GM12872 (cell line): Measurements from ENCODE around the gene CACNA1D.

Experiments
- CTCF ChIP-seq: IDR thresholded peaks from 3 replicates; pipeline ENCODE4 v1.5.1; 2011; ENCODE audit warnings: low read depth, mild to moderate bottlenecking, low read length, moderate library complexity; ENCODE audit not compliant: insufficient read depth

Gene CACNA1D

DNA sequence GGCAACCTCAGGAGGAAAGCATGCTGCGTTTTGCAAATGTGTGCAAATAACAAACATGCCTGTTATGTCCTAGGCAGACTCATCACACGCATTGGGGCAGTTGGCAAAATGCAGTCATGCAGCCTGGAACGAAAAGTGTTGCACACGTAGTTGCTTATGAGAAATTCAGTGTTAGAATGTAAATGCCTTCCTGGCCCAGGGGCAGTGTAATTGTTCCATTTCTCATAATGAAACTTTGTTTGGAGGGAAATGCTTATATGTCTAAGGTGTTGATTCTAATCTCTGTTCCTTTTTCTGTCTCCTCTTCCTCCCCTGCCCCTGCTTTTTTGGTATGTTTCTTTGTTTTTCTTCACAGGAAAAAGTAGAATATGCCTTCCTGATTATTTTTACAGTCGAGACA is 156.0 kb downstream of the CACNA1D start:
- TF ChIP-seq CTCF = no peak

- no peak for TF ChIP-seq CTCF
These were observed 156.7 kb downstream of the CACNA1D start for GRCh38 chr3:53650928-53651661.

- no peak for TF ChIP-seq CTCF
These were observed 157.5 kb downstream of the CACNA1D start for GRCh38 chr3:53651927-53652326.

DNA sequence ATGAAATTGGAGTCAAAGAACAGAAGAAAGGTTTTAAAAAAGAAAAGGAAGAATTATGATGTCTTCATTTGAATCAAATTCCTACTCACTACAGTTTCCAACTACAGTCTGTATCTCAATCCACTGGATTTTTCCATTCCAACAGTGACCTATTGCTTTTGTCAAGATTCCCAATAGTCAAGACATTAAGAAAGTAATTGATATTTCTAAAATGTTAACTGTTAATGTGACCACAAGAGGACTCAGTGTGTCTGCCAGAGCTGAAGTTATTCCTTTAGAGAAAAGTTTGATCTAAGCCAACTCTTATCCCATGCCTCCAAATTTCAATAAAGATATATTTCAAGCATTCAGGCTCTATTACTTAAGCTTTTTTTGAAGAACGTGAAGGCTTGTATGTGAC is 163.2 kb downstream of the CACNA1D start:
- TF ChIP-seq CTCF = no peak

GRCh38 chr3:53658613-53659193 is 164.3 kb downstream of the CACNA1D start:
- TF ChIP-seq CTCF = no peak

GRCh38 chr3:53659996-53660395 is 165.6 kb downstream of the CACNA1D start:
- no peak for TF ChIP-seq CTCF

DNA sequence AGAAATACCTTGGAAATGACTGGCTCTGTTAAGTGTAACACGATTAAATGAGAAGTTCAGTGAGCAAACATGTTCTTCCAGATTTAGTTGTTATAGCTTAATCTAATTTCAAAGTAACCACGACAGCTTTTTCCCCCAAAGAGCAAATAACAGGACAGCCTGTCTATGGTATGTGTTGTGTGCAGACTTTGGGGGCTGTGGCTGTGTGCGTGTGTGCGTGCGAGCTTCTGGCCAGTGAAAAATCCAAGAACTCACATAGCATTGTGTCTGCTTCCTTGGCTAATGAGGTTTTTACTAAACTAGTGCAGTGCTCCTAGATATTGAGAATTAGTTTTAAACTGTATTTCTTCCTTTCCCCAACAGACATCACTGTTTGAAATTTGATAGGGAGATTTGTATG is 167.1 kb downstream of the CACNA1D start:
- no peak for TF ChIP-seq CTCF
